ENCODE measurements around the gene CAMTA1. TPM values are rescaled to one million over a fixed set of nuclear protein-coding genes. Genes with fewer than 3 reads are reported as not detected.

CAMTA1 gene
- total and polyA plus RNA-seq, 12 donors, result 123 to 265 (median 142) TPM

DNA sequence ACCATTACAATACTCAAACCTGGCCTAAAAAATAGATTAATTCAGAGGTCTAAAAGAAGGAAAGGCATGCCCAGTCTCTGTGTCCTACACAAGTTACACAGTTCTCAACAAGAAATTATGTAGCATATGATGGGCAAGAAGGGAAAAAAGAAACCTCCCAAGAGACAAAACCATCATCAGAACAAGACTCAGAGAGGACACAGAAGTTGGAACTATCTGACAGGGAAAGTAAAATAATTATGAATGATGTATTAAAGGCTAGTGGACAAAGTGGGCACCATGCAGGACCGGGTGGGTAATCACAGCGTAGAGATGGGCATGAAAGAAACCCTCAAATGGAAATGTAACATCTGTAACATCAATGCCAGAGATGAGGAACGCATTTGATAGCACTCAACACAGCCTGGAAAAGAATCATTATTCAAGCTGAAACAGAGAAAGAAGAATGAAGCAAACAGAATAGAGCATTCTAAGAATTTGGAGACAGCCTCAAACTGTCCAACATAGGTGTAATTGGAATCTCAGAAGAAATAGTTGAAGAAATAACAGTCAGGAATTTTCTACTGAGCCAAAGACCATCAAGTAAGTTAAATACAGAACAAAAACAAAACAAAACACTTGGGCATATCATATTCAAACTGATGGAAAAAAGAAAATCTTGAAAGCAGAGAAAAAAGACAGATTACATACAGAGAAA, 1028.6 kb downstream of the CAMTA1 start:
- Histone ChIP-seq H3K4me1 (no peaks in the 10 kb centered on the region), H3K27ac (no peak overlapping the region), H3K4me3 (no peak overlapping the region), H3K9me3 (peaks cover 0 to 17% (median 9%) of the 10 kb centered on the region in 11 donors), H3K27me3 (no peaks in the 10 kb centered on the region), H3K36me3 (peaks cover 0 to 100% (median 71%) of the 10 kb centered on the region in 9 donors)
- ATAC-seq (no peak), DNase-seq (no peak)
- WGBS, 2 donors, result 87 to 95% methylated on average over 3 of the region's 3 CpGs
- TF ChIP-seq, protein P1, sequence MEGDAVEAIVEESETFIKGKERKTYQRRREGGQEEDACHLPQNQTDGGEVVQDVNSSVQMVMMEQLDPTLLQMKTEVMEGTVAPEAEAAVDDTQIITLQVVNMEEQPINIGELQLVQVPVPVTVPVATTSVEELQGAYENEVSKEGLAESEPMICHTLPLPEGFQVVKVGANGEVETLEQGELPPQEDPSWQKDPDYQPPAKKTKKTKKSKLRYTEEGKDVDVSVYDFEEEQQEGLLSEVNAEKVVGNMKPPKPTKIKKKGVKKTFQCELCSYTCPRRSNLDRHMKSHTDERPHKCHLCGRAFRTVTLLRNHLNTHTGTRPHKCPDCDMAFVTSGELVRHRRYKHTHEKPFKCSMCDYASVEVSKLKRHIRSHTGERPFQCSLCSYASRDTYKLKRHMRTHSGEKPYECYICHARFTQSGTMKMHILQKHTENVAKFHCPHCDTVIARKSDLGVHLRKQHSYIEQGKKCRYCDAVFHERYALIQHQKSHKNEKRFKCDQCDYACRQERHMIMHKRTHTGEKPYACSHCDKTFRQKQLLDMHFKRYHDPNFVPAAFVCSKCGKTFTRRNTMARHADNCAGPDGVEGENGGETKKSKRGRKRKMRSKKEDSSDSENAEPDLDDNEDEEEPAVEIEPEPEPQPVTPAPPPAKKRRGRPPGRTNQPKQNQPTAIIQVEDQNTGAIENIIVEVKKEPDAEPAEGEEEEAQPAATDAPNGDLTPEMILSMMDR (IDR thresholded peaks at IDR 0.05), result no peak
- intact Hi-C loops (cut with DNase I), result loop anchor here in 1 of 10 donors (10.0 kb wide), 1 partner anchor 91 kb away; no protein-coding TSS in a partner anchor

Other genes with a start within 250 kb of the CAMTA1 start
- gene NOL9, start 230.9 kb upstream of the CAMTA1 start, total RNA-seq, result 10 to 100 TPM; 13.5 to 19.3 (median 15.3) TPM
- 1 to 10 TPM; 3.0 to 5.9 TPM for gene NOL9, start 230.9 kb upstream of the CAMTA1 start, polyA plus RNA-seq
- not detected for gene TAS1R1, start 230.1 kb upstream of the CAMTA1 start, total RNA-seq
- gene TAS1R1, start 230.1 kb upstream of the CAMTA1 start, polyA plus RNA-seq, result not detected
- 10 to 100 TPM in 6 of 10 donors, 1 to 10 TPM in 4; 7.3 to 16.6 (median 11.0) TPM for gene ZBTB48, start 205.5 kb upstream of the CAMTA1 start, total RNA-seq
- 10 to 100 TPM; 18.3 to 41.5 TPM for gene ZBTB48, start 205.5 kb upstream of the CAMTA1 start, polyA plus RNA-seq
- gene KLHL21, start 182.6 kb upstream of the CAMTA1 start, total RNA-seq, result 10 to 100 TPM; 49.5 to 93.3 (median 70.4) TPM
- gene KLHL21, start 182.6 kb upstream of the CAMTA1 start, polyA plus RNA-seq, result 10 to 100 TPM; 20.4 to 22.3 TPM
- gene PHF13, start 171.7 kb upstream of the CAMTA1 start, total RNA-seq, result 10 to 100 TPM in 1 of 10 donors, 1 to 10 TPM in 9; 5.9 to 12.2 (median 8.0) TPM
- gene PHF13, start 171.7 kb upstream of the CAMTA1 start, polyA plus RNA-seq, result 1 to 10 TPM; 3.7 to 5.2 TPM
- 10 to 100 TPM in 7 of 10 donors, 1 to 10 TPM in 3; 6.8 to 16.7 (median 11.2) TPM for gene THAP3, start 160.6 kb upstream of the CAMTA1 start, total RNA-seq
- gene THAP3, start 160.6 kb upstream of the CAMTA1 start, polyA plus RNA-seq, result 10 to 100 TPM; 24.6 to 27.6 TPM
- gene DNAJC11, start 83.6 kb upstream of the CAMTA1 start, total RNA-seq, result 10 to 100 TPM; 60.8 to 80.6 (median 73.2) TPM
- gene DNAJC11, start 83.6 kb upstream of the CAMTA1 start, polyA plus RNA-seq, result 10 to 100 TPM; 31.2 to 63.1 TPM